ENCODE data around the gene VPS41. TPM values are rescaled to one million over a fixed set of nuclear protein-coding genes. Genes with fewer than 3 reads are reported as not detected.

VPS41 gene
- total RNA-seq, 2 donors from 2014 or later, result 15.6 to 18.1 TPM

DNA sequence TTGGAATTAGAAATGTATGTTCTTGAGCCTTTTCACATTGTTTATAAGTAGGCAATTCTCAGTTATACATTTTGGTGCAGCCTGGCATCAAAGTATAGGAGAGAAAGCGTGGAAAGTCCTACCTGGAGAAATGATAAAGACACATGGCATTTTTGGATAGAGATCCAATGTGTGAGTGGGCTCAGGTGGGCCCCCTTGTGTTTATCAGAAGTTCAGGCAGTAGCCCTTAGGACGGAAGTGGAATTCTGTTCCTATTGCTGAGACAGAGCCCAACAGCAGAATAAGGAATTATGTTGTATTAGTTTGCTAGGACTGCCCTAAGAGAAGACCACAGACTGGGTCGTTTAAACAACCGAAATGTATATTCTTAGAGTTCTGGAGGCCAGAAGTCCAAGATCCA is 192.6 kb downstream of the VPS41 start:
- TF ChIP-seq, protein P1, sequence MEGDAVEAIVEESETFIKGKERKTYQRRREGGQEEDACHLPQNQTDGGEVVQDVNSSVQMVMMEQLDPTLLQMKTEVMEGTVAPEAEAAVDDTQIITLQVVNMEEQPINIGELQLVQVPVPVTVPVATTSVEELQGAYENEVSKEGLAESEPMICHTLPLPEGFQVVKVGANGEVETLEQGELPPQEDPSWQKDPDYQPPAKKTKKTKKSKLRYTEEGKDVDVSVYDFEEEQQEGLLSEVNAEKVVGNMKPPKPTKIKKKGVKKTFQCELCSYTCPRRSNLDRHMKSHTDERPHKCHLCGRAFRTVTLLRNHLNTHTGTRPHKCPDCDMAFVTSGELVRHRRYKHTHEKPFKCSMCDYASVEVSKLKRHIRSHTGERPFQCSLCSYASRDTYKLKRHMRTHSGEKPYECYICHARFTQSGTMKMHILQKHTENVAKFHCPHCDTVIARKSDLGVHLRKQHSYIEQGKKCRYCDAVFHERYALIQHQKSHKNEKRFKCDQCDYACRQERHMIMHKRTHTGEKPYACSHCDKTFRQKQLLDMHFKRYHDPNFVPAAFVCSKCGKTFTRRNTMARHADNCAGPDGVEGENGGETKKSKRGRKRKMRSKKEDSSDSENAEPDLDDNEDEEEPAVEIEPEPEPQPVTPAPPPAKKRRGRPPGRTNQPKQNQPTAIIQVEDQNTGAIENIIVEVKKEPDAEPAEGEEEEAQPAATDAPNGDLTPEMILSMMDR (IDR thresholded peaks at IDR 0.05), result no peak
- H3K4me1 ChIP-seq, result no peaks in the 10 kb centered on the region
- peaks cover 0 to 6% of the 10 kb centered on the region in 2 donors for H3K9me3 ChIP-seq
- no peaks in the 10 kb centered on the region for H3K27me3 ChIP-seq
- DNase-seq (ENCODE audit: low spot score), result no peak
- H3K36me3 ChIP-seq, result peaks cover under 1% of the 10 kb centered on the region
- H3K4me3 ChIP-seq, result no peak overlapping the region
- H3K27ac ChIP-seq, result no peak overlapping the region

DNA sequence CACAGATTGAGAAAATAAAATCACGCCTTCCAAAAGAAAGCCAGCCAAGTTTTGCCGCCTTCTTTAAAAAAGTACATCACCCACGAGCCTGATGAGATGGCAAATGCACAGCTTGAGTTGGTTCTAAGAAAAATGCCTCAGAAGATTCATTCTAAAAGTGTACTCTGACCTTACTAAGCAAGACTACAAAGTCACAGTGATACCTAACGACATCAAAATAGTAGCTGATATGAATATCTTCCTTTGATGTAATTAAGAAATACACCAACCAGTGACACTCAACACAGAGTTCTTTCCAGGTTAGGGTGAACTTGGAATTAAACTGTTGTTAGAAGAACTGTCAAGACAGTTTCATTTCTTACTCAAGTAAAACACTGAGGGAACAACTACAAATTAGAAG is 199.9 kb downstream of the VPS41 start:
- Histone ChIP-seq H3K27me3 (no peaks in the 10 kb centered on the region), H3K9me3 (no peaks in the 10 kb centered on the region), H3K27ac (no peak overlapping the region), H3K36me3 (no peaks in the 10 kb centered on the region), H3K4me3 (no peak overlapping the region), H3K4me1 (no peaks in the 10 kb centered on the region)
- TF ChIP-seq, protein P1 (IDR thresholded peaks at IDR 0.05), result no peak
- DNase-seq (ENCODE audit: low spot score), result no peak

DNA sequence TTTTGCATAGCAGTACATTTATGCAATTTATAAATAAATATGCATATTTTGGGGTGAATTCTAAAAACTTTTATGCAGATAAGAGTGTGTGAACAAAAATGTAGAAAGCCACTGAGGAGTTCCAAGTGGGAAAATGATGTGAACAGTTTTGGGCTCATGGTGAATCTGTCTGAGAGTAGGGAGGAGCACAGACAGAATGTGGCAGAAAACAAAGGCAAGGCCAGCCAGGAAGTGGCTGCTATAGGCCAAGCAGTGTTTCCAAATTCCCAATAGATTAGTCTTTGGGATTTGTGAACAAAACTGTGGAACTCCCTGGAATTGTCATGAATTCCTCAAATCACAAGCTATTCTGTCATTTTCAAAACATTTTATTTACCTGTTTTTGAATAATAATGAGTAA is 204.2 kb downstream of the VPS41 start:
- Histone ChIP-seq H3K36me3 (no peaks in the 10 kb centered on the region), H3K9me3 (no peaks in the 10 kb centered on the region), H3K4me1 (no peaks in the 10 kb centered on the region), H3K27ac (no peak overlapping the region), H3K4me3 (no peak overlapping the region), H3K27me3 (no peaks in the 10 kb centered on the region)
- TF ChIP-seq, protein P1 (IDR thresholded peaks at IDR 0.05), result no peak
- DNase-seq (ENCODE audit: low spot score), result no peak

DNA sequence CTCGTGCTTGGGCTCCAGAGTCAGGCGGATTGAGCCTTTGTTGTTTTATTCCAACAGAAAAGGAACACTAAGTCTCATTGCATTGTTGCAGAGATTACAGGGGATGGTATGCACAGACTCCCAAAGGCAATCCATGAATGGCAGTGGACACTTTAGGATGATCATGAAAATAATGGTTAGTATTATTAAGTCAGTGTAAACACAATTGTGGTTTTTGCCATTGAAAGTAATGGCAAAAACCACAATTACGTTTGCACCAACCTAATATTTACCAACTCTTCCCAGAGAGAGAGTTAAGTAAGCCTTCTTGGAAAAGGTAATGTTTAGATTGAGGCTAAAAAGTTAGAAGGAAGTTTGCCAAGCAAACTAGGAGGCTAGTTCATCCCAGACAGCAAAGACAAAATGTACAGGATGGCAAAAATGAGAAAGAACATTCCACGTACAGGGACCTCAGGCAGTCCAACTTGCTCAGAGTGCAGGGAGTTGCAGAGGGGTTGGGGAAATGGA is 204.9 kb downstream of the VPS41 start:
- Histone ChIP-seq H3K36me3 (no peaks in the 10 kb centered on the region), H3K27me3 (no peaks in the 10 kb centered on the region)

DNA sequence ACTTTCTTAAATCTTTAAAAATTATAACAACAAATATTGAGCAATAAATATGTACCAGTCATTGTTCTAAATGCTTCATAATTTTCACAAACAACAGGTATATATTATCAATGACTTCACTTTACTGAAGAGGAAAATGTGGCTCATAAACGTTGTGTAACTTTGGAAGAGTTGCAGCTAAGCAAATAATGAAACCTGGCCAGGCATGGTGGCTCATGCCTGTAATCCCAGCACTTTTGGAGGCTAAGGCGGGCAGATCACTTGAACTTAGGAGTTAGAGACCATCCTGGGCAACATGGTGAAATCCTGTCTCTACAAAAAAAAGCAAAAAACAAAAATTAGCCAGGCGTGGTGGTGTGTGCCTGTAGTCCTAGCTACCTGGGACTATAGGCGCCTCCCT is 205.9 kb downstream of the VPS41 start:
- no peak overlapping the region for H3K27ac ChIP-seq

More for the DNA sequence above, 204.9 kb downstream of the VPS41 start:
- no peaks in the 10 kb centered on the region for H3K9me3 ChIP-seq
- no peak overlapping the region for H3K4me3 ChIP-seq
- DNase-seq (ENCODE audit: low spot score), result no peak
- no peak overlapping the region for H3K27ac ChIP-seq
- no peaks in the 10 kb centered on the region for H3K4me1 ChIP-seq
- TF ChIP-seq, protein P1 (IDR thresholded peaks at IDR 0.05), result no peak

More for the DNA sequence above, 205.9 kb downstream of the VPS41 start:
- DNase-seq (ENCODE audit: low spot score), result no peak
- TF ChIP-seq, protein P1 (IDR thresholded peaks at IDR 0.05), result no peak
- Histone ChIP-seq H3K36me3 (no peaks in the 10 kb centered on the region), H3K4me3 (no peak overlapping the region), H3K4me1 (no peaks in the 10 kb centered on the region), H3K9me3 (no peaks in the 10 kb centered on the region), H3K27me3 (no peaks in the 10 kb centered on the region)

Measured in right atrium auricular region (tissue), 2 donors.